Spleen (tissue), 11 donors: Measurements from ENCODE around the gene PBX1. TPM values are rescaled to one million over a fixed set of nuclear protein-coding genes. Genes with fewer than 3 reads are reported as not detected.

Source experiments
- DNase-seq: peaks from one replicate; pipeline ENCODE4 v3.0.0-alpha.2; 2020
- H3K27ac ChIP-seq, 8 donors: fragments of 200-600 bp; sonication (generic) in 7 of 8; 1 replicate in 4 of 8; 2 replicates in 4 of 8; pipeline versions ENCODE4 v1.5.0 to v1.8.0; 2016 to 2021; ENCODE audit warnings: inconsistent platforms in 4 of 8, mild to moderate bottlenecking in 4 of 8, moderate library complexity in 1 of 8
- H3K27me3 ChIP-seq, 7 donors: fragments of 200-600 bp; sonication (generic) in 6 of 7; replicated peaks in 1 of 7; 1 replicate in 4 of 7; 2 replicates in 3 of 7; pipeline versions ENCODE4 v1.5.0 to v1.8.0; 2016 to 2021; ENCODE audit warnings: inconsistent platforms in 3 of 7, mild to moderate bottlenecking in 1 of 7
- H3K36me3 ChIP-seq, 6 donors: fragments of 200-600 bp; sonication (generic) in 5 of 6; 1 replicate in 4 of 6; 2 replicates in 2 of 6; pipeline versions ENCODE4 v1.5.0 to v1.8.0; 2016 to 2021; ENCODE audit warnings: inconsistent platforms in 2 of 6
- H3K4me1 ChIP-seq, 6 donors: fragments of 200-600 bp; sonication (generic) in 5 of 6; 1 replicate in 3 of 6; 2 replicates in 3 of 6; pipeline versions ENCODE4 v1.5.0 to v1.8.0; 2016 to 2021; ENCODE audit warnings: inconsistent platforms in 3 of 6
- H3K4me3 ChIP-seq, 8 donors: fragments of 200-600 bp; sonication (generic) in 7 of 8; 1 replicate in 4 of 8; 2 replicates in 4 of 8; pipeline versions ENCODE4 v1.5.0 to v1.8.0; 2016 to 2021; ENCODE audit warnings: inconsistent platforms in 4 of 8, mild to moderate bottlenecking in 4 of 8, moderate library complexity in 2 of 8
- H3K9me3 ChIP-seq, 8 donors: fragments of 200-600 bp; sonication (generic) in 7 of 8; 1 replicate in 4 of 8; 2 replicates in 4 of 8; pipeline versions ENCODE4 v1.5.0 to v1.8.0; 2016 to 2021; ENCODE audit warnings: inconsistent platforms in 4 of 8
- CTCF ChIP-seq, 11 experiments: fragments of 200-600 bp in 7 of 11; fragments of 450-650 bp in 4 of 11; sonication (generic) in 4 of 11; IDR thresholded peaks in 8 of 11; conservative IDR thresholded peaks in 3 of 11; 1 replicate in 7 of 11; 2 replicates in 4 of 11; pipeline versions ENCODE4 v1.4.0 to v1.8.0; 2016 to 2021; ENCODE audit warnings: antibody characterized with exemption in 11 of 11, inconsistent platforms in 4 of 11, mild to moderate bottlenecking in 1 of 11
- POLR2A ChIP-seq, 3 donors: fragments of 450-650 bp; IDR thresholded peaks; one replicate each; pipeline ENCODE4 v1.5.1; 2017; ENCODE audit warnings: antibody characterized with exemption in 3 of 3, mild to moderate bottlenecking in 1 of 3
- POLR2AphosphoS5 ChIP-seq, 3 donors: sonication (generic); formaldehyde crosslinking; IDR thresholded peaks; one replicate each; pipeline ENCODE4 v1.5.1; 2017; ENCODE audit warnings: antibody characterized with exemption in 3 of 3
- WGBS, 5 donors: extraction: QIAGEN DNeasy Blood & Tissue Kit in 3 of 5; methylation state at CpG; one replicate each; pipeline versions ENCODE4 v1.1.5 to v1.1.7; 2013 to 2018; 5-methylcytosine and 5-hydroxymethylcytosine counted together
- intact Hi-C: fragments of 100-400 bp; cut with DNase I; formaldehyde crosslinking; loops from one replicate; pipeline ENCODE4 v1.15.0; 2023; ENCODE audit warnings: low total_unique reads
- polyA plus RNA-seq, 3 donors: library from polyadenylated mRNA; stranded (reverse); fragments of 200-250 nt; gene quantifications; one replicate each; pipeline ENCODE4 v1.2.1, GENCODE V29; 2013
- total RNA-seq, 7 donors: library from RNA; depleted of rRNA in 3 of 7; stranded (reverse); fragments of >200 nt in 3 of 7; fragmentation: NEBNext Ultra II Directional in 4 of 7; extraction: Animal tissue kit (Norgen Biotek cat#: 25700) in 4 of 7; gene quantifications; one replicate each; pipeline versions ENCODE4 v1.1.0 to v1.2.1, GENCODE V29; 2016 to 2021
- donor health status: healthy with polysubstance abuse.
- donor health status: DM: no; HTN: no; CAD: no; lungs with moderate emphysema.
- donor health status: DM: no; HTN: no; CAD: no.
- donor health status: Bipolar disorder and iron deficiency.
- donor health status: healthy.
- donor health status: DM: no; HTN: no; CAD: no.
- donor health status: DM: yes; HTN: yes; CAD: no.

Gene PBX1
- total and polyA plus RNA-seq, 10 donors: 3.4 to 79.5 (median 31.8) TPM

- Histone ChIP-seq H3K4me3 (peak overlapping the region in 7 of 8 donors; percentile 0 to 75 (median 15)), H3K4me1 (peaks cover 3 to 51% (median 13%) of the 10 kb centered on the region in 6 donors), H3K27ac (peak overlapping the region in 6 of 8 donors; percentile 1 to 86 (median 26)), H3K9me3 (no peaks in the 10 kb centered on the region), H3K27me3 (peaks cover 0 to 33% (median 6%) of the 10 kb centered on the region in 7 donors), H3K36me3 (no peaks in the 10 kb centered on the region)
- intact Hi-C loops: no loop called here
- no peak for TF ChIP-seq POLR2AphosphoS5 (IDR thresholded peaks at IDR 0.05)
- TF ChIP-seq CTCF (IDR thresholded peaks at IDR 0.05 in 8 of 11, conservative IDR thresholded peaks at IDR 0.05 in 3 of 11): no peak
- TF ChIP-seq POLR2A (IDR thresholded peaks at IDR 0.05): no peak
- no peak for DNase-seq
- 52 to 63% (median 60%) methylated on average over 3 of the region's 3 CpGs for WGBS, 5 donors
Measured at GRCh38 chr1:164562947-164563520, 4.0 kb downstream of the PBX1 start.

- no peak for DNase-seq
- peaks cover 0 to 43% (median 8%) of the 10 kb centered on the region in 6 donors for H3K4me1 ChIP-seq
- WGBS, 5 donors: 69 to 86% (median 78%) methylated on average over 10 of the region's 10 CpGs
- H3K27me3 ChIP-seq: peaks cover 0 to 25% (median 6%) of the 10 kb centered on the region in 7 donors
- H3K4me3 ChIP-seq: peak overlapping the region in 6 of 8 donors; percentile 3 to 75 (median 12)
- H3K36me3 ChIP-seq: no peaks in the 10 kb centered on the region
- intact Hi-C loops: no loop called here
- H3K27ac ChIP-seq: peak overlapping the region in 5 of 8 donors; percentile 4 to 86 (median 45)
- H3K9me3 ChIP-seq: no peaks in the 10 kb centered on the region
- TF ChIP-seq CTCF (IDR thresholded peaks at IDR 0.05 in 8 of 11, conservative IDR thresholded peaks at IDR 0.05 in 3 of 11) (no peak), POLR2A (IDR thresholded peaks at IDR 0.05) (no peak), POLR2AphosphoS5 (IDR thresholded peaks at IDR 0.05) (no peak)
Measured at GRCh38 chr1:164563721-164564360, 4.9 kb downstream of the PBX1 start.

GRCh38 chr1:164564378-164564777 is 5.4 kb downstream of the PBX1 start:
- peaks cover 0 to 38% (median 7%) of the 10 kb centered on the region in 6 donors for H3K4me1 ChIP-seq
- peak overlapping the region in 3 of 8 donors; percentile 15 to 75 (median 69) for H3K4me3 ChIP-seq
- H3K9me3 ChIP-seq: no peaks in the 10 kb centered on the region
- no peak for TF ChIP-seq POLR2AphosphoS5 (IDR thresholded peaks at IDR 0.05)
- no peak for TF ChIP-seq CTCF (IDR thresholded peaks at IDR 0.05 in 8 of 11, conservative IDR thresholded peaks at IDR 0.05 in 3 of 11)
- TF ChIP-seq POLR2A (IDR thresholded peaks at IDR 0.05): no peak
- WGBS, 5 donors: 75 to 90% (median 82%) methylated on average over 3 of the region's 3 CpGs
- intact Hi-C loops: no loop called here
- H3K27me3 ChIP-seq: peaks cover 0 to 20% (median 6%) of the 10 kb centered on the region in 7 donors
- H3K36me3 ChIP-seq: no peaks in the 10 kb centered on the region
- DNase-seq: no peak
- peak overlapping the region in 3 of 8 donors; percentile 45 to 86 (median 83) for H3K27ac ChIP-seq

GRCh38 chr1:164565357-164565756 is 6.4 kb downstream of the PBX1 start:
- H3K36me3 ChIP-seq: no peaks in the 10 kb centered on the region
- intact Hi-C loops: no loop called here
- H3K4me3 ChIP-seq: peak overlapping the region in 1 of 8 donors; percentile 28
- H3K9me3 ChIP-seq: no peaks in the 10 kb centered on the region
- no peak for DNase-seq
- H3K27ac ChIP-seq: no peak overlapping the region
- WGBS, 5 donors: 52 to 75% (median 72%) methylated on average over 2 of the region's 2 CpGs
- TF ChIP-seq POLR2A (IDR thresholded peaks at IDR 0.05): no peak
- peaks cover 0 to 28% (median 2%) of the 10 kb centered on the region in 6 donors for H3K4me1 ChIP-seq
- peaks cover 0 to 10% (median 0%) of the 10 kb centered on the region in 7 donors for H3K27me3 ChIP-seq
